HG03139 (cell line): ENCODE results near the gene SVOP.
"Not testable (repeated sequence)": the region's sequence is repeated elsewhere in the genome, so short reads cannot be mapped to it uniquely, and the experiment has no call there.

Source experiments
- ATAC-seq: cut with Tn5 transposase; IDR thresholded peaks from one replicate; pipeline ENCODE4 v1.9.1; 2021; ENCODE audit not compliant: unreplicated experiment

The SVOP gene, protein sequence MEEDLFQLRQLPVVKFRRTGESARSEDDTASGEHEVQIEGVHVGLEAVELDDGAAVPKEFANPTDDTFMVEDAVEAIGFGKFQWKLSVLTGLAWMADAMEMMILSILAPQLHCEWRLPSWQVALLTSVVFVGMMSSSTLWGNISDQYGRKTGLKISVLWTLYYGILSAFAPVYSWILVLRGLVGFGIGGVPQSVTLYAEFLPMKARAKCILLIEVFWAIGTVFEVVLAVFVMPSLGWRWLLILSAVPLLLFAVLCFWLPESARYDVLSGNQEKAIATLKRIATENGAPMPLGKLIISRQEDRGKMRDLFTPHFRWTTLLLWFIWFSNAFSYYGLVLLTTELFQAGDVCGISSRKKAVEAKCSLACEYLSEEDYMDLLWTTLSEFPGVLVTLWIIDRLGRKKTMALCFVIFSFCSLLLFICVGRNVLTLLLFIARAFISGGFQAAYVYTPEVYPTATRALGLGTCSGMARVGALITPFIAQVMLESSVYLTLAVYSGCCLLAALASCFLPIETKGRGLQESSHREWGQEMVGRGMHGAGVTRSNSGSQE

DNA sequence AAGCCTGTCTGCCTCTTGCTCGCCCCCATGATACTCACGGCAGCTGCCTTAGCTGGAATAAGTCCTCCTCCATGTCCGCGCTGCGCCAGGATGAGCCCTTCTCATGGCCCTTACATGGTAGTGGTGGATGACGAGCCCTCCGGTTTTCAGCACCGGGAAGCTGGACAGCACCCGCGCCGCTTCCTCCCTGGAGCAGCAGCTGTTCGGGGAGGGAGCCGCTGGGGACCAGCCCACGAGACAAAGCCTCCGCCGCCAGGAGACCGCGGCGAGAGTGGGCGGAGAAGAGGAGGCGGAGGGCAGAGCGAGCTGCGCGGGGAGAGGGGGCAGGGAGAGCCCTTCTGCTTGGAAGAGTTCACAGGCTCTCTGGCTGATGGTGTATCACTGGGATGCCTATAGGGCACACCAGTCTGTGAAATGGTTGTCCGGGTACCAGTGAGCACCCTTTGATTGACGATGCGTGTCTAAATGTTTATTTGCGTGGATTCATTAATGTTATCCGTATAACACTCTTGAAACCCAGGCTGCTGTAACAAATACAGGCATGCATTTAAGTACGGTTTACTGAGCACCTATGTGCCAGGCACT is at the start of gene SVOP:
Gene SVOP (minus strand): TSS at position 273 of the 585 bp plus-strand sequence. CDS start 200 bp downstream, at position 73.
- no peak for ATAC-seq

DNA sequence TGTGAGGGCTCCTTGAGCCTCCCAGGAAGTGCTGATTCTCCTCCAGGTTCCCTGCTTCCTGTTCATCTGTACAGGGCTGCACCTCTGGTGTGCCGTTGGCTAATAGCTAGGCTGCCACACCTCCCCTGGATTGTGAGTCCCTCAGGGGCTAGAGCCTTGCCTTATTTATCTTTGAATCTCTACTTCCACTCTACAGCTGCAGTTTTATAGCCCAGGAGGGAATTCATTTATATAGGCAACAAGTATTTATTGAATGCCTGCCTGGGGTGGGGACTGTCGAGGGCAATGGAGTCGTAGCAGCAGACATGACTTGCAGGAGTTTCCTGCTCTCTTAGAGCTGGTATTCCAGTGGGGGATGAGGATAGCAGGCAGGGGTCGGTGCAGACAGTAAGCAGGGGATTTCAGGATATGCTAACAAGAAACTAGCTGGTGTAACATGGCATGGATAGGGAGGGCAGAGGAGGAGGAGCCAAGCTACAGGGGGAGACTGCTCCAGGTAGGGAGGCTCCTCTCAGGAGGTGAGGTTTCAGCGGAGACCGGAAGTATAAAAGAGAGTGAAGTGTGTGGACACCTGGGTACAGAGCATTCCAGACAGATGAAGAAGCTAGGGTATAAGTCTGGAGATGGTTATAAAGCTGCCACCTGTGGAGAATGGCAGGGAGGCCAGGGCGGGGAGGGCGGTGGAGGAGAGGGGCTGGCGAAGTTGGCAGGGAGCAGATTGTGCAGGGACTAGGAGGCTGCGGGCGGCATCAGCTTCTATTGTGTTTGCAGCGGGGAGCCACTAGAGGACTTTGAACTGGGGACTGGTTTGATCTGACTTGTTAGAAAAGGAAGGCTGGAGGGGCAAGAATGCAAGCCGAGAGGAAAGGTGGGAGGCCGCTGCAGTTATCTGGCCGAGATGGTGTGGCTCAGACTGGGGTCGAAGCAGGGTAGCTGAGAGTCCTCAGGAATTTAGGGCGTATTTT is 48.7 kb upstream of the SVOP start:
- ATAC-seq: no peak

DNA sequence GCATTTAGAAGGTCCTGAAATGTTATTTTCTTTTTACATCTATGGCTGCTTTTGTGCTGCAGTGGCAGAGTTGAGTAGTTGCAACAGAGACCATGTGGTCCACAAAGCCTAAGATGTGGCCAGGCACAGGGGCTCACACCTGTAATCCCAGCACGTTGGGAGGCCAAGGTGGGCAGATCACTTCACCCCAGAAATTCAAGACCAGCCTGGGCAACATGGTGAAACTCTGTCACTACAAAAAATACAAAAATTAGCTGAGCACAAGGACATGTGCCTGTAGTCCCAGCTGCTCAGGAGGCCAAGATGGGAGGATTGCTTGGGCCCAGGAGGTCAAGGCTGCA is 45.0 kb upstream of the SVOP start:
- ATAC-seq: no peak

DNA sequence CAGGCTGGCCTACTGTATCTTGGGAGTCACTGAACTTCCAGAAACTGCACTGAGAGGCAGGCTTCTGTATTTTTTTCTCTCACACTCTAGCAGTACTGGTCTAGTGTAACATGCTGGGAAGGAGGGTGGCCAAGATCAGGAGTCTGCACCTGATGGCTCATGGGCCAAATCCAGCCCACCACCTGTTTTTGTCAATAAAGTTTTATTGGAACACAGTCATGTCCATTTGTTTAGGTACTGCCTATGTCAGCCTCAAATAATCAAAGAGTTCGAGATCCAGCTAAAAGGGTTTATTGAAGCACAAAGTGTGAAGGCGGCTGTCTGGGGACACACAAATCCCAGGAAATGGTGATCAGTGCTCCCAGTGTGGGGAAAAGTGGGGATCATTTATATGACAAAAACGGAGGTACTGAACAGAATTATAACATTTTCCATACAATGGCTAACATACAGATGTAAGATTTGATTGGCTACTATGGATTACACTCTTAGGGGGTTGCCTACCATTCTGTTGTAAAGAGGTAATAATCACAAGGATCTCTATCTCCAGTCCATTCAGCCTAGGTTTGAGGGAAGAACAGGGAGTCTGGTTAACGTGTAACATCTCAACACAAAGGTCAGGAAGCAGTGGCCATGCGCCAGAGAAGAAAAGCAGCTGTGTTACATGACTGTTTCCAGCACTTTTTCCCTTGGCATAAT is 44.4 kb upstream of the SVOP start:
- ATAC-seq: no peak

DNA sequence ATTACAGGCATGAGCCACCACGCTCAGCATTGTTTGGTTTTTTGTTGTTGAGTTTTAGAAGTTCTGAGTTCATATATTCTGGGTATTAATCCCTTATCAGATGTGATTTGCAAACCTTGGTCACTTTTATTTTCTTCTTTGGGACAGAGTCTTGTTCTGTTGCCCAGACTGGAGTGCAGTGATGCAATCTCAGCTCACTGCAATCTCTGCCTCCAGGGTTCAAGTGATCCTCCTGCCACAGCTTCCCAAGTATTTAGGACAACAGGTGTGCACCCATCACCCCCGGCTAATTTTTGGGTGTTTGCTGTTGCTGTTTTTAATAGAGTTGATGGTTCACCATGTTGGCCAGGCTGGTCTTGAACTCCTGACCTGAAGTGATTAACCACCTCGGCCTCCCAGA is 43.3 kb upstream of the SVOP start:
- ATAC-seq: no peak

DNA sequence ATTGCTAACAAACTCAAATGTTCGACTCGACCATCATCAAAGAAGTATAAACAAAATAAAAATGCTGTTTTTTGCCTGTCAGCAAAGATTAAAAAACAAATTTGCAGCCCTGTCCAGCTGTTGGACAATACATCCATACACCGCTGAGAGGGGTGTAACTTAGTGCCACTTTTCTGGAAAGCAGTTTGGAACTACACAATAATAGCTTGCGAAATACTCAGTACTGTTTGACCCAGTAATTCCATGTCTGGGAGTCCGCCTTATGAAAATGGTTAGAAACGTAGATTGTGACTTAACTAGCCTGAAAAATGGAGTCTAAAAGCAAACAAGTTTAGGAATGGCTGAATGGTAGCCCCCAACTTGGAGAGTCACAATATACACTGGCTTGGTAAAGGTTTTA is 37.9 kb upstream of the SVOP start:
- ATAC-seq: no peak

DNA sequence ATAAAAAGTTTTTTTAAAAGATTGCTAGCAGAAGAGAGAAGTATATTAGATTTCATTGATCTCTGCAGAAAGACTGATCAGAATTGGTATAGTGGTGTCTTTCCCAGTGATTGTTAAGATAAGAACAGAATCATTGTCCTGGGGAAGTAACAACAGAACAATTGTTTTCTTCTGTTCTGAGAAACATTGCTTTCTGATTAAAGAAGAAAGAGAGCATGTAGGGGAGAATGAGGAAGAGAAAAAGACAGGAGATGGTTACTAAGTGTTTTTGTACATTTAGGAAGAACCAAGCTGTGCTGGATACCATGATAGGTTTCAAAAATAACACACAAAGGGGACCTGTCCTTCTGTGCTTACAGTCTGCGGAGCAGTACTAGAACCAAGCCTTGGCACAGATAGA is 36.5 kb upstream of the SVOP start:
- ATAC-seq: no peak

DNA sequence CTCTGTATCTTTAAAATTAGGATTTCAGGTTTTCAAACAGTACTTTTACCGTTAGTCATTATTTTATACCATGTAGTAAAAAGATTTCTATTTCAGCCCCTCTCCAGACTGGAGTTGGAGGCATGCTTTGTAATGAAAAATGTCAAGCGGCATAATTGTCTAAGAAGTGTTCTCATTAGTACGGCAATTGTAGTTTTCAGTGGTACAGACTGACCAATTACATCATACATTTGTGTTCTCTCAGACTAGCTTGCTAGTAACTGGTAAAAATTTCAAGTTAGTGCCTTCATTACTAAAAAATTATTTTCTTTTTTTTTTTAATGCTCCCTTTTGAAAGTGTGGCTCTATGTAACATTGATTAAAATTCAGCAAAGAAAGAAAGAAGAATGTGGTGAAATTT is 36.0 kb upstream of the SVOP start:
- ATAC-seq: no peak

DNA sequence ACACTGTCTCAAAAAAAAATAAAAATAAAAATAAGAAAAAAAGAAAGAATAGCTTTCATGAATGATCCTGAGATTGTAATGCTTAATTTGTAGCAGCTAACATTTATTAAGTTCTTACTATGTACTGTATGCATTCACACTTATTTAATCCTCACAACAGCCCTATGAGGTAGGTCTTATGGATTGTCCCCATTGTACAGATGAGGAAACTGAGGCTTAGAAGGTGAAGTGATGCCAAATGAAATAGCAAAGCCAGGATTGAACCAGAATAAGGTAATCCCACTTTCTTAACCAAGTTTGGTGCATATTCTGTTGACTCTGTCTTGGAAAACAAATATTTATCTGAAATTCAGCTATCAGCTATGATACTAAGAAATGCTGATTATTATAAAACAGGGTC is 33.7 kb upstream of the SVOP start:
- no peak for ATAC-seq

DNA sequence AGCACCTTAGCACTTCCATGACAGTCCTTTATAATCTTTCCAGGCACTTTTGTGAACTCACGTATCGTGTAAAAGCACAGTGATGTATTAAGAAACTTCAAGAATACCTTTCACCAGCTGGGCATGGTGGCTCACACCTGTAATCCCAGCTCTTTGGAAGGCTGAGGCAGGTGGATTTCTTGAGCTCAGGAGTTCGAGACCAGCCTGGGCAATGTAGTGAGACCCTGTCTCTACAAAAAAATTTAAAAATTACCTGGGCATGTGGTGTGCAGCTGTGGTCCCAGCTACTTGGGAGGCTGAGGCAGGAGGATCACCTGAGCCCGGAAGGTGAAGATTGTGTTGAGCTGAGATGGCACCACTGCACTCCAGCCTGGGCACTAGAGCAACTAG is 33.3 kb upstream of the SVOP start:
- not testable (repeated sequence) for ATAC-seq

DNA sequence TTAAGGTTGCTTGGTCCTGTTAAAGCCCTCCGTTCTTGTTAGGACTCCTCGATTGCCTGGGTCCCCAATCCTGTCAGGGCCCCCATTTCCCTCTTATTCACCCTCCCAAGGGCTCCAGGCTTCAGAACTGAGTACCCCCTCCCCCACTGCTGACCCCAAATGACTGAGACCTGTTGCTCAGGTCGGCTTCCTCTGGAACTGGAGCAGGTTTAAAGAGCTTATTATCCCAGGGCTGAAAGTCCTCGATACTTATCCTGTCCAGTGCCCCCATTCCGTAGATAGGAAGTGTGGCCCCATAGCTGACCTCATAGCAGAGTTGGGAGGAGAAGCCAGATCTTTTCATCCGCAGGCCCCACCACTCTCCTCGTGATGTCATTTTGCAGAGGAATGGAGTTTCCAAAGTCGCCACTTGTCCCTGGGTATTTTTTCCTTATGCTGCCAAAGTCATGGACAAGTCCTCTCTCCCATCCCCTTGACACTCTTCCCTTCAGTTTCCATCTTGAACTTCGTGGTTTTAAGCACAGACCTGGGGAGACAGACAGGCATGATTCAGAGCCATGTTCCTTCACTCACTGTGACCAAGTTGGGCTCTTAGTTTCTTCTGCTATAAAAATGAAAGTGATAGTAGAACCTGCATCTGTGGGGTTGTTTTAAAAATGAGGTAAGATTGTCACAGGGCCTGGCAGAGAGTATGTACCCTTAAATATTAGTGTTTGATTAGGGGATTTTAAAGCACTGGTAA is 32.7 kb upstream of the SVOP start:
- no peak for ATAC-seq

DNA sequence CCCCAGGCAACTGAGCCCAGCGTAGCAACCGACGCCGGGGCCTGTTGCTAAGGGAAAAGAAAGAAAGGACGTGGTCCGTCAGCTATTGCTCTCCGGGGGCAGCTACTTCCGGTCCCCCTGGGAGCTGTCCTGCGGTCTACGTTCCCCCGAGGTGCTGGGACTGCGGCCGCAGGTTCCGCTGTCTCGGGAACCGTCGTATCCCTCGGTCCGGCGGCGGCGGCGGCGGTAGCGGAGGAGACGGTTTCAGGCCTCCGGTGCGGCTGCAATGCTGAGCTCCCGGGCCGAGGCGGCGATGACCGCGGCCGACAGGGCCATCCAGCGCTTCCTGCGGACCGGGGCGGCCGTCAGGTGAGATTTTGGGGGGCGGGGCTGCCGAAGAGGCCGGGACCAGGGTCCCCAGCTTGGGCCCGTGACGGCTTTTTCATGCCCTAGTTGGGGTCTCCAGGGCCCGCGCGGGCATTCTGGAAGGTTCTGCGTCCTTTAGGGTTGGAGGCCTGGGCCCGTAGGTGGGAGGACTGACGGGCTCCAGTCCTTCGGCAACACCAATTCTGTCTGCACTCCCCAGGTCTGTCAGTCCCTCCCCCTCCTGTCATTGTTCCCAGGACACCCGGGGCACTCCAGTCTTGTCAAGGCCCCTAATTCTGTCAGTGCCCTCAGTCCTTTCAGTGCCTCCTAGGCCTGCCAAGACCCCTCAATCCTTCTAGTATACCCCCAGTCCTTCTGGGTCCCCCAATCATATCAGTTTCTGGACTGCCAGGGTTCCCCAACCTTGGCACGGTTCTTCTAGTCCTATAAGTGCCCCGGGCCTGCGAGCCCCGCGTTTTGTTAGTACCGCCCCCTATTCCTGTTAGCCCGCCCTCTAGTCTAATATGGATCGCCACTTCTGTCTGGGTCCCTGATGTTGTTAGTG is 31.8 kb upstream of the SVOP start, which contains the start of gene USP30:
Gene USP30 (plus strand): TSS at position 163 of the 910 bp plus-strand sequence. CDS start 103 bp downstream, at position 266.
- peak; percentile 57 for ATAC-seq

DNA sequence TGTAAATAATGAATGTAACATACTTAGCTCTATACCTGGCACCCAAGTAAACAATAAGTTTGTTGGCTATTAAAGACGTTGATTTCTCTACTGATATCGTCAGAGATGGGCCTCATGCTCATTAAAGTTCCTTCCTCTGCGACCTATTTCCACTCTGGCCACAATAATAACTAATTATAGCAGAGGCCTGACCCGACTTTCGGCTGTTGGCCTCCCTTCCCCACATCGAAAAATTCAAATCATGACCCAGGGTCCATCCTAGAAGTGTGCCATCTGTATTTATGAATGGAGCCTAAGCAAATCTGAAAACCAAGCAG is 31.2 kb upstream of the SVOP start:
- ATAC-seq: peak; percentile 1

DNA sequence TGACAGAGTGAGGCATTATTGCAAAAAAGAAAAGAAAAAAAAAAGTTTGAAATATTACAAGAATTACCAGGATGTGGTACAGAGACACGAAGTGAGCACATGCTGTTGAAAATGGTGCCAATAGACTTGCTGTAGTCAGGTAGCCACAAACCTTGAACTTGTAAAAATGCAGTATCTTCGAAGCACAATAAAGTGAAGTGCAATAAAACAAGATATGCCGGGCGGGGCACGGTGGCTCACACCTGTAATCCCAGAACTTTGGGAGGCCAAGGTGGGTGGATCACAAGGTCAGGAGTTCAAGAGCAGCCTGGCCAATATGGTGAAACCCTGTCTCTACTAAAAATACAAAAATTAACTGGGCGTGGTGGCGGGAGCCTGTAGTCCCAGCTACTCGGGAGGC is 28.9 kb upstream of the SVOP start:
- ATAC-seq: not testable (repeated sequence)

DNA sequence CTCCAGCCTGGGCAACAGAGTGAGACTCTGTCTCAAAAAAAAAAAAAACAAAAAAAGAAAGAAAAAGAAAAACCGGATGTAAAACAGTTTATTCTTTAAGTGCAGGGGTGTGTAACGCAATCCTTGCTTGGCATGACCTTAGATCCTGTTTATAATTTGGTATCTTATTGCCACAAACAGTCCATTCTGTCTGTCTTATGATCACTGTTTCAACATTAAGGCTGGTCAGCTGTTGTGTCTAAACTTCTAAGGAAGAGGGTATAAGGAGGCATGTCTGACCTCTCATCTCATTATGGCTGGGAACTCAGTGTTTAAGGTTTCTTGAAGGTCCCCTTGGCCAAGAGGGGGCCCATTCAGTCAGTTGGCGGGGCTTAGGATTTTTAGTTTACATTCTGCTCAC is 27.8 kb upstream of the SVOP start:
- ATAC-seq: not testable (repeated sequence)

DNA sequence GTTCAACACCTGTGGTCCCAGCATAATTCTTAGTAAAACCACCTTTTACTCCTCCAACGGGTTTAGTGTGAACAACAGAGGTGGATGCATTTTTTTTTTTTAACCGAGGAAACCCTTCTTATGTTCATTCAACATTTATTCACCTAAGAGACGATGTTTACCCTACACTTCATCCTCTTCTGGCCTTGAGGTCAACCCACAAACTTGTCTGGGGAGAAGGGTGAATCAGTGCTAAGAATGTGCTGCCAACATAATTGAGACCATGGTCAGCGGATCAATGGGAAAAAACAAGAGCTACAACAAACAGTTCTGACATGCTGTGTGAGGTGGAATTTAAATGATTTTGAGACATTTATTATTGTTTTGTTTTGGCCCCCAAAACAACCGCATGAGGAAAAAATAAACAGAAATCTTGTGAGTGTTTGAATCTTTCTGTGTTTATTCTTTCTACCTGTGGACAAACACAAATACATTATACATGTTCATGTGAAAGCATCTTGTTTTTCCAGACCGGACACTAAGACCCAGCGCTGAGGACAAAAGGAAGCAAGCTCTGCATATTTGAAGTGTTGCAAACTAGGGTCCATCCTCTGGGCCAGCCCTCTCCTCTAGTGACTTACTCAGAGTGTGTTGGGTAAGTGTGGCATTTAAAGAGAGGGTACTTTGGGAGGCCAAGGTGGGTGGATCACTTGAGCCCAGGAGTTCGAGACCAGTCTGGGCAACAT is 26.4 kb upstream of the SVOP start:
- no peak for ATAC-seq

DNA sequence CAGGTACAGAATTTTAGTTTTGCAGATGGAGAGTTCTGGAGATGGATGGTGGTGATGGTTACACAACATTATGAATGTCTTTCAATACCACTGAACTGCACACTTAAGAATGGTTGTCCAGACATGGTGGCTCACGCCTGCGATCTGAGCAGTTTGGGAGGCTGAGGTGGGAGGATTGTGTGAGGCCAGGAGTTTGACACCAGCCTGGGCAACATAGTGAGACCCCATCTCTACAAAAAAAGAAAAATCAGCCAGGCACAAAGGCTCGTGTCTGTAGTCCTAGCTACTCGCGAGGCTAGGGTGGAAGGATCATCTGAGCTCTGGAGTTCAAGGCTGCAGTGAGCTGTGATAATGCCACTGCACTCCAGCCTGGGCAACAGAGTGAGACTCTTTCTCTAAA is 23.4 kb upstream of the SVOP start:
- ATAC-seq: no peak

DNA sequence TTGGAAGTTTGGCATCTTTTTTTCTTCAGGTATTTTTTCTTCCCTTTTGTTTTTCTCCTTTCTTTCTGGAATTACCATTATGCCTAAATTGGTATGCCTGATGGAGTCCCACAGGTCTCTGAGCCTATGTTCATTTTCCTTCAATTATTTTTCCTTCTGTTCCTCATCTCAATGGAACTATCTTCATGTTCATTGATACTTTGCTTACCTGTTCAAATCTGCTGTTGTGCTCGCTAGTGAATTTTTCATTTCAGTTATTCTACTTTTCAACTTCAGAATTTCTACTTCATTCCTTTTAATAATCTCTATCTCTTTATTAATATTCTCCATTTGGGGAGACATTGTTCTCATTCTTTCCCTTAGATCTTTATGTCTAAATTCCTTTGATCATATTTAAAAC is 16.1 kb upstream of the SVOP start:
- ATAC-seq: no peak
